Smooth muscle cell of the brain vasculature (primary cell): ENCODE measurements around the gene ALOX12.

Experiments used
- DNase-seq: peaks from one replicate; pipeline ENCODE4 v3.0.0-alpha.2; 2012; ENCODE audit warnings: low read depth, low spot score

The ALOX12 gene

DNA sequence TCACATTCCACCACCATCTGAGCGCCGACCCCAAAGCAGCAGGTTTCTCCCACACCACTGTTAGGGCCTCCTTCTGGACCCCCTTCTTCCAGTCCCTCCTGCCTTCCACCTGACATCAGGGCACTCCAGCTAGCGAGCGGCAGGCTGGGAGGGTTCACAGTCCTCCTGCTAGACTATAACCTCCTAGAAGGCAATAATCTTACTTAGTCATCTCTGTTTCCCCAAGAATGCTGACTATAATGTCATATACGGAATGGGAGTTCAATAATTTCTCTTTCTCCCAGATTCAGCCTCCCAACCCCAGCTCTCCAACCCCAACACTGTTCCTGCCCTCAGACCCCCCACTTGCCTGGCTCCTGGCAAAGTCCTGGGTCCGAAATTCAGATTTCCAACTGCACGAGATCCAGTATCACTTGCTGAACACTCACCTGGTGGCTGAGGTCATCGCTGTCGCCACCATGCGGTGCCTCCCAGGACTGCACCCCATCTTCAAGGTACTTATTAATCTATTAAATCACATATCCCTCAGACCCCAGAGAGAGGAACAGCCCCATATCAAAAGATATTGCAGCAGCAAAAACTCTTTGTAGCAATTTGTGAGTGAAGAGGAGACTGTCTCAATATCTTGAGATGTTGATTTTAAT, 5.6 kb downstream of the ALOX12 start:
- no peak for DNase-seq

DNA sequence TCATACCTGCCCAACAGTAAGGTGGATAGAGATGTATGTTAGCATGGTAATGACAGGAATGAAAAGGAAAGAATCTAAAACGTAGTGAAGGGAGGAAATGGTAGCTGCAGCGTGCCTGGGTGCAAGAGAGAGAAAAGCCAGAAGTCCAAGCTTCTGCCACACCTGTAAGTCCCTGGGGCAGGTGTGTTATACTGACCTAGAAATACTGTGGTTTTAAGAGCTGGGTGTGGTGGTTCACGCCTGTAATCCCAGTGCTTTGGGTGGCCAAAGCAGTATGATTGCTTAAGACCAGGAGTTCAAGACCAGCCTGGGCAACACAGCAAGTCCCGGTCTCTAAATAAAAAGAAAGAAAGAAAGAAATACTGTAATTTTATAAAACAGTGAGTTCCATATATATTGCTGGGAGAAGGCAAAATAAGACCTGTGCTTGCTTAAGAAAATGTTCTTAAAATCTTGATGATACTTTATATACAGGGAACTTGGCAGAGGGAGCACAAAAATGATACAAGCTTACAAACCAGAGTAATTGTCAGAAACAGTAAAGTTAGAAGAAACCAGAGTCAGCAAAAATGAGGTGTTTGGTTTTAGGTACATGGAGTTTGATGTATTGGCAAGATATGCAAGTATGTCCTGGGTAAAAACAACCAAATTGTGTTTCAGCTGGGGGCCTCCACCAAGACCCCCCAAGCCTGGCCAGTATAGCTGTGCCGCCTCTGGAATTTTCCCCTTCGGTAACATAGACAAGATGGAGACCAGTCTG, 6.6 kb downstream of the ALOX12 start:
- no peak for DNase-seq

DNA sequence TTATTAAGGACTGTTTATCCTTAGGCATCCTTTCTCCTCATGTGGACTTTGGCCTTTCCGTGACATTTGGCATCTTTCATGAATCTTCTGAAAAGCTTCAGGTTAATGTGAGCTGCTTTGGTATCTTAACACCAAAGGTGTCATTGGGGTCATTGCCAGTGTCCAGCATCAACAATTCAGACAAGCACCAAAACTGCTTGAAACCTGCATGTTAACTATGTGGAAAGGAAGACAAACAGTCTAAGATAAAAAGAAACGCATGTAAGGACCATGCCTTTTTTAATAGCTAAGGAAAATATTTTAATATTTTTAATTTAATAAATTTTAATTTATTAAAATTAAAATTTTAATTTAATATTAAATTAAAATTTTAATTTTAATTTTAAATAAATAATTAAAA, 7.9 kb downstream of the ALOX12 start:
- no peak for DNase-seq

DNA sequence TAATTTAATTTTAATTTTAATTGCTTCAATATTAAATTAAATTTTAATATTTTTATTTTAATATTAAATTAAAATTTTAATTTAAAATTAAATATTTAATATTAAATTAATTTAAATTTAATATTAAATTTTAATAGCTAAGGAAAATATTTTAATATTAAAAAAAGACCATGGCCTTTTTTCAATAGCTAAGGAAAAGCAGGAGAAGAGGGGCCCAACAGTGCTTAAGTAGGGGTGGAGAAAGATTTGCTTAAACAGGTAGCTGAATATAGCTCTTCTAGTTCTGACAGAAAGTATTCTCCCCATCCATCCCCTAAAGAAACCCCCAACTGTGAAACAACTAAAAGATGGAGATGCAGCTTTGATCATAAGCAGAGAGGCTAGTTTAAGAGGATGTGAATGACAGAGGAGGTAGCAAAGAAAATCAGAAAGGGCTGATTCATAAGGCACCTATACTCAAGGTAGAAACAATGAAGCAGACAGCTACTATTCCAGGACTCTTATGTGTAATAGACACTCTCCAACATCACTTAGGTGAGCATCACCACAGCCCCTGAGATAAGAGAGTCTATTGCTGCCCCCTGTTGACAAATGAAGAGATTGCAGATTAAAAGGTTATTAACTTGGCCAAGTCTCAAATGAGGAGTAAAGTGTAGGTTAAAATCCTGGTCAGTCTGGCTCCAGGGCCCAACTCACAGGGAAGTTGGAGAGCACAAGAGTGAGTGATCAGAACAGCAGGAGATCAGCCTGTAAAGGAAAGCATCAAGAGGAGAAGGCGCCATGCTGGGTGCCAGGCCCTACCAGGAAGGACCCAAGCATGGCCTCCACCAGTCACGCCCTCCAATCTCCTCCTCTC, 8.8 kb downstream of the ALOX12 start:
- DNase-seq: no peak

DNA sequence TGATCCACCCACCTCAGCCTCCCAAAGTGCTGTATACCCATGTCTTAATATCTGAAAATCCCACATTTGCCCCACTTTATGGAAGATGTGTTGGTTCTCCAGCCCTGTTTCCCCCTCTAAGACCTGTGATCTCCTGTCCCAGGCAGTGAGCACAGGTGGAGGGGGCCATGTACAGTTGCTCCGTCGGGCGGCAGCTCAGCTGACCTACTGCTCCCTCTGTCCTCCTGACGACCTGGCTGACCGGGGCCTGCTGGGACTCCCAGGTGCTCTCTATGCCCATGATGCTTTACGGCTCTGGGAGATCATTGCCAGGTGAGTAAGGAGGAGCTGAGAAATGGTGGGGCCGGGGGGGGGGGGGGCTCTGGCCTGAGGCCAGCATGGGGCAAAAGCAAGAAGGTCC, 9.9 kb downstream of the ALOX12 start:
- DNase-seq: no peak

DNA sequence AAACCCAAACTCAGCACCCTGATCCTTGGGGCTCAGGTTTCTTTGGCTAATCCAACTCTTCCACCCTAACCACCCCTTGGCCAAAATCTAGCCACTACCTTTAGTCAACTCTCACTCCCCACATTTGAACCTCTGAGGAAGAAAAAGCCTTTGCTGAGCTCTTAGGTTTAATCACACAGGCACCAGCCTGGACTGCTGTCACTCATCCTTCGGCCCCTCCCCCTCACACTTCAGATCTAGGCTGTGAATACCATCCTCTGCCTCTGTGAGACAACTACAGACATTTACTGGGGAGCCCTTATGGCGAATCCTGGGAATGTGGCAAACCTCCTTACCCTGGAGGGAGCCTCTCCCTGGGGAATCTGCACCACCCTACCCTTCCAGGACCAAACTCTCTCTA, 11.3 kb downstream of the ALOX12 start:
- DNase-seq: no peak

DNA sequence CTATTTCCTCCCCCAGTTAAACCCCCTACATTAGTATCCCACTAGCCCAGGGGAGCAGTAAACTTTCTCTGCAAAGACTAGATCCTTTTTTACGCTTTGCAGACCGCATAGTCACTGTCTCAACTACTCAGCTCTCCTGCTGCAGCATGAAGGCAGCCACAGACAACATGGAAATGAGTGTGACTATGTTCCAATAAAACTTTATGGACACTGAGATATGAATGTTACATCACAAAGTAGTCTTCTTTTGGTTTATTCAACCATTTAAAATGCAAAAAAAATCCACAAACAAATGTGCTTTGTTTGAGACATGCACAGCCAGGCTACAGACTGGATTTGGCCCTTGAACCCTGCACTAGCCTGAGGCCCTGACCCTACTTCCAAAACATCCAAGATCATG, 14.7 kb downstream of the ALOX12 start:
- DNase-seq: no peak

DNA sequence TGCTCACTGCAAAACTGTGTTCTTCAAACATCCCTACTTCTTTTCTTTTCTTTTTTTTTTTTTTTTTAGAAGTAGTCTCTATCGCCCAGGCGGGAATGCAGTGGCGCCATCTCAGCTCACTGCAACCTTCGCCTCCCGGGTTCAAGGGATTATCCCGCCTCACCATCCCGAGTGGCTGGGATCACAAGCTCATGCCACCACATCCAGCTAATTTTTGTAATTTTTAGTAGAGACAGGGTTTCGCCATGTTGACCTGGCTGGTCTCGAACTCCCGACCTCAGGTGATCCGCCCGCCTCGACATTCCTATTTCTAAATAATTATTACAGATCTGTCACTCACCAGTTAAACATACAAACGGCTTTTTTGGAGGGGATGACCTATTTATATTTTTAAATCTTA, 15.6 kb downstream of the ALOX12 start:
- no peak for DNase-seq

DNA sequence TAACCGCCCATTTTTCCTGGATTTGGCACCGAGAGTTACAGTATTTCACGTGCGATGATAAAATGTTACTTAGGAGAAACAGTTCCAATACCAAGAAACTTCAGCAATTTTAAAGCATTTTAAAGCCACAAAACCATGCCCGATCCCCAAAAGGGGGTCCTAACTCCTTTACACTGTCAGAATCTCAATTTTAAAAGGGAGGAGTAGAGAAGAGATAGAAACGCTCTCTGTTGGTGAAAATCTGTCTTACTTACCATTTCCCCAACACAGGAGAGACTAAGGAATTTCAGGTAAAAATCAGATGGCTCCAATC, 16.0 kb downstream of the ALOX12 start:
- DNase-seq: no peak

DNA sequence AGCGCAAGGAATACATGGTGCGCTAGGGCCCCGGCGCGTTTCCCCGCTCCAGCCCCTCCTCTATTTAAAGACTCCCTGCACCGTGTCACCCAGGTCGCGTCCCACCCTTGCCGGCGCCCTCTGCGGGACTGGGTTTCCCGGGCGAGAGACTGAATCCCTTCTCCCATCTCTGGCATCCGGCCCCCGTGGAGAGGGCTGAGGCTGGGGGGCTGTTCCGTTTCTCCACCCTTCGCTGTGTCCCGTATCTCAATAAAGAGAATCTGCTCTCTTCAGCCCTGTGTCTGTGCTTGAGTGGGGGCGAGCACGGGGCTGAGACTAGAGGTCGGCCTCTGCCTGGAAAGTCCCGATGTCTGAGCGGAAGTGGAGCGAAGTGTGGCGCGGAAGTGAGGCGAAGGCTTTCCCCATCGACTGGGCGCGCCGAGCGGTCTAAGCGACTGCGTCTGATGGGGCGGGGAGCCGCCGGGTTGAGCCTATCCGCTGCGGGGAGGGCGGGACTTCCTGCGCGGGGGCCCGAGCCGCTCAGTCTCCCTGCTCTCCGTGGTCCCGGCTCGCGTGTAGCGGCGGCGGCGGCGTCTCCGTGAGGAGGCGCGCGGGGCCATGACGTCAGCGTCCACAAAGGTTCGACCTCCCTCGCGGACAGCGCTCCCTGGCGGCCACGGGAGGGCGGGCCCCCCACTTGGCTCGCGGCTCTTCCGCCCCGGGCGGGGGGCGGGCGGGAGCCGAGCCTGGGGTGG, 18.6 kb downstream of the ALOX12 start:
- DNase-seq: peak; percentile 83

DNA sequence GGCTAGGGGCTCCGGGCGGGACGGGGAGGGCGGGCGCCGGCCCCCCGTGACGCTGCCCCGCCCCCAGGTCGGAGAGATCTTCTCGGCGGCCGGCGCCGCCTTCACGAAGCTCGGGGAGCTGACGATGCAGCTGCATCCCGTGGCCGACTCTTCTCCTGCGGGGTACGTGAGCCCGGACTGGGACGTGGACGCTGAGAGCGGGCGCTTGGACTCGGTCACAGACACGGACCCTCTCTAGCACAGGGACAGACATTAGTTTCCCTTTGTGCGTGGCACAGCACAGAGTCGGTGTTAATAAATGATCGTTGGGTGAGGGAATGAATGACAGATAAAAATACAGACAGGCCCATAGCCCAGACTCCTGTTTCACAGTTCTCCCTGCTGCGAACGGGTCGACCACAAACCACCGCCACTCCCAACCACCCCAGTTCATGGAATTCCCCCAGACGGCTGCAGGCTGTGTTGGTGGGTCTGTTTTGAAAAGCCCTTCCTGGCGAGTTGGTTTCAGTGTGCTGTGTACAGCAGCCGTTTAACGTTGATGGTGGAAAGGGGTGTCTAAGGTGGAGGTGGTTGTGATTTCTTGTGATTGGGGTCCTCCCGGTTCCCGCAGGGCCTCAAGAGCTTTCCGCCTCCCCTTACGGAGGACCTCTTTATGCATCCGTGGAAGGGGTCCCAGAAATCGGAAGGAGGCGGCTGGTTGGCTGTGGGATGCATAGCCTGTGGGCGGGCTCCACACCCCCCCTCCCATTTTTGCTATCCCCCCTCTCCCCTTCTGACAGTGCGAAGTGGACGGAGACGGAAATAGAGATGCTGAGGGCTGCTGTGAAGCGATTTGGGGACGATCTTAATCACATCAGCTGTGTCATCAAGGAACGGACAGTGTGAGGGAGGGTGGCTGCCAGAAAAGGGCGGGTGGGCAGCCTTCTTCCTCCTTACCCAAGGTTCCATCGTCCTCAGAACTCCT, 19.4 kb downstream of the ALOX12 start:
- DNase-seq: no peak

DNA sequence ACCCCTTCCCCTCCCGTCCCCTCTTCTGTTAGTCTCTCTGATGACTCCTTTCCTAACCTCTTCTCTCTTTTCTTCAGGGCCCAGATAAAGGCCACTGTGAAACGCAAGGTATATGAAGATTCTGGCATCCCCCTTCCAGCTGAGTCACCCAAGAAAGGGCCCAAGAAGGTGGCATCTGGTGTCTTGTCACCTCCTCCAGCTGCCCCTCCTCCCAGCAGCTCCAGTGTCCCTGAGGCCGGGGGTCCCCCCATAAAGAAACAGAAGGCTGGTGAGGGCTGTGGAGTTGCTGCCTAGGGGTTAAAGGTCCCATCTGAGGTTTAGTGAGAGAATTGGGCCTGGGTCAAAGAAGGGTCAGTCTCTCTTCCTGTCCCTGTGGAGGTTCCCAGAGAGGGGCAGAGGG, 20.6 kb downstream of the ALOX12 start:
- DNase-seq: no peak

DNA sequence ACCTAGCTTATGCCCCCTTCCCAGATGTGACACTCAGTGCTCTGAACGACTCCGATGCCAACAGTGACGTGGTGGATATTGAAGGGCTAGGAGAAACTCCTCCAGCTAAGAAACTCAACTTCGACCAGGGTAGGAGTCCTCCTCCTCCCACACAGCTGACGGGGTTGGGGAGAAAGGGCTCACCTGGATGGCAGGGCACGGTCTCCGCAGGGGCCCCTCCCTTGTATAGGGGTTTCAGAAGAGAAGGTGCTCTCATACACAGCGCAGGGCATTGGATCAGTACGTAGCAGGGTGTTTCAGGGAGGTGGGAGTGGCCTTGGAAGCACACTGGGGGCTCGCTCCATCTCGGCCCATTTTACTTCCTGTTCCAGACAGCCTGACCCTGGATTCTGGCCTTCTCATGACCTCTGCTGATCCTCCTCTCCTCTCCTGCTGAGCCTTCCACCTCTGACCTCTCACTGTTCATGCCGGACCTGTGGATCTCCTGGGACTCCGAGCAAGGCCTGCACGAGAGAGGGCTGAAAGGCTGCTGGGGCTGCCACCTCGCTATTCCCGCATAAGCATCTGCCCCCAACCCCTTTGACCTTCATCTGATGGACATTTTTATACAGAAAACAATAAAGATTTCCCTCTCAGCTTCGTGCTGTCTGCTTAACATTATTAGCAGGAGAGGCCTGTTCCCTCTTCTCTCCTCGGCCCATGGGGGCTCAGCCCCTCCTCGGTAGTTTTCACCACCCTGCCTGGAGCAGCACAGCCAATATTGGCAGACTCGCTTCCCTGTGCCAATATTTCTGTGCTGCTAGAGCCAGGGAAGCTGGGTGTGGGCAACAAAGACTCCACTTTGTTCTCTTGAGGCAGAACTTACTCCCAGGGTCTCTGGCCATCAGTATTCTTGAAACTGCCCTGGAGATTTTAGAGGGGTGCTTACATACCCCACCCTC, 21.3 kb downstream of the ALOX12 start:
- no peak for DNase-seq

DNA sequence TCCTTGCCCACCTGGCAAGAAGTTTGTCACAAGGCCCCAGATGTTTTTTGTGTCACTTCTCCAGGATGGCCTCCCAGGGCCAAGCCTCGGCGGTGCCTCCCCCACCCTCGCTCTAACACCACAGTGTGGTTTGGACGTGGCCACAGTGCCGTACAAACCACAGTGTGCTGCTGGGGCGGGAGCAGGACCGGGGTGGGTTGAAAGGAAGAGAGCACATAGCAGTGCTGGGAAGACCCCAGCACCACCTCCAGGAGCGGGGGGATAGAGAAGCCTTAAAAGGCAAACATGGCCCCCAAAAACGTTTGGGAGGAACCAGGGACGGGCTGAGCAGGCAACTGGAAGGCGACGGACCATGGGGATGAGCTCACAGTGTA, 22.0 kb downstream of the ALOX12 start:
- no peak for DNase-seq

DNA sequence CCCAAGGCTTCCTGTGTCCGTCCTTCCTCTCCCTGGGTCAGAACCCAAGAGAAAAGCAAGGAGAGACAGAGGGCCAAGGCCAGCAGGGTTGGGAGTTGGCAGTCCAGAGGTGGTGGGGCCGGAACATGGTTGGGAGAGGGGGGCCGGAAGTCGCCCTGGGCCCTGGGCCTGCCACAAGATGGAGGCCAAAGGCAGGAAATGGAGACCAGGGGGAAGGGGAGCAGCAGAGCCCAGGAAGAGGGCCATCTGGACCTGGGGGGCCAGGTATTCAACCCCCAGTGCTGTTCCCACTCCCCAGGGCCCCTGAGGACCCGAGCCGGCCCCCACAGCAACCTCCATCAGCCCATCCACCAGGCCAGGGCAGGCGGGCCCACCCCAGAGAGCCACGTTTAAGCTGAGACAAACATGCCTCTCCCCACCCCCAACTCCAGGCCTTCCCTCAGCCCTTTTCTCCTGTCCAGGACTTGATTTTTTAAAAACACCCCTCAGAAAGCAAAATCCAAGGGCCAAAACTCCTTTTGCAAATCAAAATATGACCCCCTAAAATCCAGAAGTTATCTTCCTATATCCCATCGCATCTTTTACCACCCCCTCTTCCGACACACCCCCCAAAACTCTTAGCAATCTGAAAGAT, 22.6 kb downstream of the ALOX12 start:
- no peak for DNase-seq

DNA sequence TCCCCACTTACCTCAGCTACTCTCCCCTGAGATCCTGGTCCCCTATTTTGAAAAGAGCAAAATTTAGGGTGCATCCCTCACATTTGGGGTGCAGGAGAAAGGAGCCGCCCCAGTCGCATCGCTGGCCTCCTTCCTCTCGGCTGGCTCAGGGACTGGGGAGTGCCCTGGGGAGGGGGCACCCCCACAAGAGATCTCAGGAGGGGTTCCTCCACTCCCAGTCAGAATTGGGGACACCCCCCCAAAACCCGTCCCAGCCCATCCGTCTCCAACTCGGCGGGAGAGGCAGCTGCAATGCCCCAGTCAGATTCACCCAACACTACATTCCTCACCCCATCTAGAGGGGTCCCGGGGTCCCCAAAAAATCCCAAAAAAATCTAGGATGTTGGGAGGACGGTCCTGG, 23.5 kb downstream of the ALOX12 start:
- DNase-seq: no peak

DNA sequence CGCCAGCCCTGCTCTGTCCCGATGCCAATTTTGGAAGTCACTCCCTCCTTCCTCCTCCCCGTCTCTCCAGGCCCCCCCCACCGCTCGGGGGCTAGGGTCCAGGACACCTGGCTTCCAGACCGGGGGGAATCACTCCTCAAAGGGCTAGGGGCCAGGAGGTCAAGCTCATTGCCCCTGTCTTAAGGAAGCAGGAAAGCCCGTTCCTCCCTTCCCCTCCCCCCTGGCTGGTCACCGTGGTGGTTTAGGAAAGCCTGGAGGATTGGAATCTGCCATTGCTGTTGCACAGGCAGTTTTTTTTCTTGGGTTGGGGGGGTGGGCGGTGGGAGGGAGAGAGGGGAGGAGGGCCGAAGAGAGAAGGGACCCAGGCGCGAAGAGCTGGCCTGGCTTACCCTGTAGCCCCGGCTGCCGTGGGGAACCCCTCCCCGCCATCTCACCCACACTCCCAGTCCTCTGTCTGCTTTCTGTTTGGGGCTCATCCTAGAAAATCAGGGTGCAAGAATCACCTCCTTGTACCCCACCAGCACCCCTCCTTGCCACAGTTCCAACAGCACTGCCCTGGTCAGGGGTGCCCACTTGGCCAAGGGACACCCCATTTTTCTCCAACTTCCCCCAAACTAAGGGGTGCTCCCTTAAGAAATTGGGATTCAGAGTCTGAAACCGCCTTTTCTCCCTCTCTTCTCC, 24.1 kb downstream of the ALOX12 start:
- DNase-seq: no peak

DNA sequence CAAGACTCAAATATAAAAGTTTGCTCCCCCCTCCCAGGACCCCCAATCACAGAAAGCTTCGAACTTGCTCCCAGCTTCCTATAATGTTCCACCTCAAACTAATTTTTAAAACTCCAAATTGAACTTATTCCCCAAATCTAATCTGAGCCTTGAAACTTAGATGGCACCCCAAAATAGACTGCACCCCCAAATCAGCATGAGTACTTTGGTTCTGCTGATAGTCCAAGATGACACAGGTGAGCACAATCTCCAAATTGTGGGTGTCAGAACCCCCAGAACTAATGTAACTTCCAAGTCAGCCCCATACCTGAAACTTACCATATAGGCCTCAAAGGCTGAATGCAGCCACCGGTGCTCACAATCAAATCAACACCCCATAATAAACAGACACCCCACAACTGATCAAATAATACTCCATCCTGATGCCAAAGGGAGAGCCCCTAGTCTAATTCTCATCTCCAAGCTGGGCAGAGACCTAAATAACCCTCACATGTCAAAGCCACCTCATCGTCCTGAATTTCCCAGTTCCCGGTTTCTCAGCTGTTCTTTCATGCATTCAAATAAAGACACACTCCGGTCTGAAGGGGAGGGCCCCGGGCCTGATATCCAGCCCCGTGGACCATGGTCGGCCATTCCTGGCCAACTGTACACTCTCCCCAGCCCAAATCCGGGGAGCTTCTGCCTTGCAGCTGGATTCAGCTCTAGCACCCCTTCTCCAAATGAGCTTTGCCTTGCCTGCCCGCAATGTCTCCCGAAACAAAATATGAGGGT, 25.2 kb downstream of the ALOX12 start:
- no peak for DNase-seq
